ENCODE results near the gene PACRG.
A peak's percentile ranks its signal among the peaks of the same experiment; 100 is the strongest.
"Not testable (repeated sequence)": the region's sequence is repeated elsewhere in the genome, so short reads cannot be mapped to it uniquely, and the experiment has no call there.

The PACRG gene

DNA sequence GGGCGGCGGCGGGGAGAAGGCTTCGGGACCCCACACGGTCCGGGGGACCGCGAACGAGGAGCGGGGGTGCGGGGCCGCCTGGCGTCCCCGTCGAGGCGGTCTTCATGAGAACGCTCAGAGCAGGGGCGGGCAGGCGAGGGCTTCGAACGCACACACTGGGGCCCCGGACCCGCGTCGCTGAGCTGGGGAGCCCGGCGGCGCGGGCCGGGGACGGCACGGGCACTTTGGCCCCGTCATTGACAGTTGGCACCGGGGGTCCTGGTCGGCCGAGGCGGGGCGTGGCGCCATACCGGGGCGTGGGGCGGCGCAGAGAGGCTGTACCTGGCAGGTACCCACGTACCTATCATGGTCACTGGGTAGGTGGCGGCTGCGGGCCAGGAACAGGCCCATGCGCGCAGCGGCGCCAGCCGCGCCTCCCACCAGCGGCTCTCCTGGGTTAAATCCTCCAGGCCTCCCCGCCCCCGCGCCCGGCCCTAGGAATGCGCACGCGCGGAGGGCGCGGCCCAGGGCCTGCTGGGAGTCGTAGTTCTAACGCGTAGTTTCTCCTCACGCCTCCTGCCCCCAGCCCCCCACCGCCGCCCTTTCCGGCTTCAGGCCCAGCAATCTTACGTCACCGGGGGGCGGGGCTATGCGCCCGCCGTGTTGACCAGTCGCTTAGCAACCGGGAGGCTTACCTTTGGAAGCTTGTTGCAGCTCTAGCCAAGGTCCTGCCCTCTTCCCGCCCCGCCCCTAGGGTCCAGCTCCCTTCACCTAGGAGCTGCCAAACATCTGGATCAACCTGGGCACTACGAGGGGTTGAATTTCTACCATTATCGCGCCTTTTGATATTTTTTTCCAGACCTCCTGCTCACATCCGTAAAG is at the start of gene PACRG, which contains the start of gene PRKN:
Gene PACRG, plus strand, starts transcription at position 653 of the 861 bp plus-strand sequence.
Gene PRKN, minus strand, starts transcription at position 445 of the 861 bp plus-strand sequence.
- peak; percentile 87 for DNase-seq

DNA sequence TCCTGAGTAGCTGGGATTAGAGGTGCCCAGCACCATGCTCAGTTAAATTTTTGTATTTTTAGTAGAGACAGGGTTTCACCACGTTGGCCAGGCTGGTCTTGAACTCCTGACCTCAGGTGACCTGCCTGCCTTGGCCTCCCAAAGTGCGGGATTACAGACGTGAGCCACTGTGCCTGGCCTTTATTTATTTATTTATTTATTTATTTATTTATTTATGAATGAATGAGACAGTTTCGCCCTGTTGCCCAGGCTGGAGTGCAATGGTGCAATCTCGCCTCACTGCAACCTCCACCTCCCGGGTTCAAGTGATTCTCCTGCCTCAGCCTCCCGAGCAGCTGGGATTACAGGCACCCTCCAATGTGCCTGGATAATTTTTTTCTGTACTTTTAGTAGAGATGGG is 48.9 kb upstream of the PACRG start:
- DNase-seq: not testable (repeated sequence)

DNA sequence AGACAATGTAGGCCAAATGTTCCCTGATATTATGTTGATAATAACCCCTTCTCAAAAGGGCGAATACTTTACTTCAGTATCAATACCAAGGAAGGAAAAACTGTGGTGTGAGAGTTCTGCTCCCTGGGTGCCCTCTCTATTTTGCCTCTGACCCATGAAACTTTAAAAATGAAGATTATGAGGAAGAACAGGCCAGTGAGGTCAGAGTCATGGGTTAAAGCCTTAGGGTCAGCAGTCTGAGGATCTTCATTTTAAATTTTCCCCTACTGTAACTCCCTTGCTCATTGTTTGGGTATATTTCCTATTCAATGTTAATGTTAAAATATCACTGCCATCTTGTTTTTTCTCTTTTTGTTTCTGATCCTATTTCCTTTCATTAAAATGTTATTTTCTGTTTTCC is 48.1 kb upstream of the PACRG start:
- no peak for DNase-seq

DNA sequence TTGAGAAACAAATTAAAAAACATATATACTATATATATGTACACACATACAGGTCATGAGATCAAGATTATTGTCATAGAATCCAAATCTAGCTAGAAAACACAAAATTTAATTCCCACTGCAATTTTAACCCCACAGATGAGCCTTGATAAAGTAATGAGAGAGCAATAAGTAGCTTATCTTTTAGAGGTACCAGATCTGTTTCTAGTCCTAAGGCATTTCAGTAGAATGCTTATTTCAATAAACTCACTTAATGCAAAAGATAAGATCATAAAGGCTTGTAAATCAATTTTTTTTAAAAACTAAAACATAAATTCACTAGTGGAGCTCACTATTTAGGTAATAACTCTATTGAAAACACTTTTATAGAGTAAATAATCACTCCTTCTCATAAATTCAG is 47.4 kb upstream of the PACRG start:
- no peak for DNase-seq

DNA sequence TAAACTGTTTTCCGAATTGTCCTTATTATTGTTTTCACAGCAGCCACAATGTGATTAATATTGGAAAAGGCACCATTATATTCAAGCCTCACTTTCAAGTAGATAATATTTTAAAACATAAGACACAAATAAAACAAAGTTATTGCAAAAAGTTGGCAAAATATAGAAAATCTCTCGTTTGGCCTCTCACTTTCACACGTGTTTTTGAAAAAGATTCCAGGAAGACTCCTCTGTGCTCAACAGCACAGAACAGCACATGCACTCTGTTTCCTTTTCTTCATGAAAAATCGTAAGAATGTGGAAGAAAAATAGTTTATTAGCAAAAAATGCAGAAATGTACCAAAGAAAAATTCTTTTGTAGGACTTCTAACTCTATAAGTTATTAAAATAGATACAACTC is 46.9 kb upstream of the PACRG start:
- no peak for DNase-seq

DNA sequence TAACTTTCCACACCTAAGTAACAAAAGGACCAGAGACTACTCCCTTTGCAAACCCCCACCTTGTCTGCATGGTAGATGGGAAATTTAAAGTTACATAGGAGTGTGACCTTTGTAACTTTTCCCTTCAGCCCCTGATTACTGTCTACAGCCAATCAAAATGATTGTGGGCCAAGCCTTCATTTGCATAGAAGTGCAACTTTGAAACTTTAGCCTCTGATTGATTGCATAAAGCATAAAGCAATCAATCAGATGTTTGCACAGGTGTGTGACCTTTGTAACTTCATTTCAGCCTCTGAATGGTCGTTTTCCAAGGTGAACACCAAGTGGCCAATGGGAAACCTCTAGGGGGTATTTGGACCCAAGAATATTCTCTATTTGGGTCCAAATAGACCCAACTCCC is 46.3 kb upstream of the PACRG start:
- DNase-seq: no peak

DNA sequence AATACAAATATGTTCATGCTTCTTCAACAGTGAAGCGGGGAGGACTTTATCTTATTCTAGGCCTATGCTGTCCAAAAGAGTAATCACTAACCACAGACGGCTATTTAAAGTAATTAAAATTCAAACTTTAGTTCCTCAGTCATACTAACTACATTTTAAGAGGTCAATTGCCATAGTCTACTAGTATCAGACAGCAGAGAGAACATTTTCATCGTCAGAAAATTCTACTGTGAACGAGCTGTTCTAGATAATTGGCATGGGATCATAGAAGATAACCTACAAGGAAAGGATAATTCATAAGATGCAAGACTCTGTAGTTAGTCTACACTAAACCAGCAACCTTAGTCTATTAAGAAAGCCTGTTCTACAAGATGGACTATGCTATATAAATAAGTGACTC is 44.6 kb upstream of the PACRG start:
- no peak for DNase-seq

DNA sequence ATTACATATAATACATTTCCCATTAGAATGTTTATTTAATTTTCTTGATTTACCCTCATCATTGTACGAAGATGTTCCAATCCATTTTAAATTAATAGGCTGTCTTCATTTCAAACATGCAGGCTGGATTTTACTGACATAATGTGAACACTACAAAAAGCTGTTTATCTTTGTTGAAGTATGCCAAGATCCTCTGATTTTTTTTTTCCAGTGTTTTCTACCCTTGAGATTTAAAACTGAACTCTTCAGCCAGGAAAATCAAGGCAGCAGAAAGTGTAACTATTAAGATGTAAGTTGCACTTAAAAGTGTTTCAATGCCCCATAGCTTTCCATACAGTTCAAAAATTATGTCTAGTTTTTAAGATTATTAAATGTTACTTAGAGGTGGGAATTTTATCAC is 43.7 kb upstream of the PACRG start:
- DNase-seq: no peak

DNA sequence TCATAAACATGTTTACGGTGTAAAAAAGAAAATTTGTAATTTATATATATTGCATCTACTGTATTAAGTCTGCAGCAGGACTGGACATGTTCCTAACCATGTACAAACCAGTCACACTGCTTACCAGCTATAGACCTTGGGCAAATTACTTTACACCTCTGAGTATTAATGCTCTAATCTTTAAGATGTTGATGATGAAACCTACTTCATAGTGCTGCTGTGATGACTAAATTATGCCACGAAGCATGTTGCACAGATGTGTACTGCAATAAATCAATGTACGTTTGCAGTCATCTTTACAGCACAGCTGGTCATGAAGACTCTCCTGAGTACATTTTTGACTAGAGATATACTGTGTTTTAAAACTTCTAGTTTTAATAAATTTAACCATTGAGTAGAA is 42.8 kb upstream of the PACRG start:
- DNase-seq: no peak

DNA sequence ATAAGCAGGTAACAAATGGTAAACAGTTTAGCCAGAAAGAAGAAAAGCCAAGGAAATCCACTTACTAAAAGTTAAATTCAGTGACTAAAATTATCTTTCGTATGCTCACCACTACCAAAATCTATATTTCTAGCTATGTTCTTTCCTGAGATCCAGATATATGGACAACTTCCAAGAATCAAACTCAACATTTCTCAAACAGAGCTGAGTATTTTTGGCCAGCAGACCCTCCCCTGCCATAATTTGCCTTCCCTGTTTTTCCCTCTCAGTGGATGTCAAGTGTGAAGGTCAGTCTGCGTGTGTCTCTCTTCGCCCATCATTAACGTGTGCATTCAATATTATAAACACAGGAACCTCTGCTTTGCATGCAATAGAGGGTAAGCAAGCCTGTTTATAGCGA is 42.2 kb upstream of the PACRG start:
- DNase-seq: no peak

DNA sequence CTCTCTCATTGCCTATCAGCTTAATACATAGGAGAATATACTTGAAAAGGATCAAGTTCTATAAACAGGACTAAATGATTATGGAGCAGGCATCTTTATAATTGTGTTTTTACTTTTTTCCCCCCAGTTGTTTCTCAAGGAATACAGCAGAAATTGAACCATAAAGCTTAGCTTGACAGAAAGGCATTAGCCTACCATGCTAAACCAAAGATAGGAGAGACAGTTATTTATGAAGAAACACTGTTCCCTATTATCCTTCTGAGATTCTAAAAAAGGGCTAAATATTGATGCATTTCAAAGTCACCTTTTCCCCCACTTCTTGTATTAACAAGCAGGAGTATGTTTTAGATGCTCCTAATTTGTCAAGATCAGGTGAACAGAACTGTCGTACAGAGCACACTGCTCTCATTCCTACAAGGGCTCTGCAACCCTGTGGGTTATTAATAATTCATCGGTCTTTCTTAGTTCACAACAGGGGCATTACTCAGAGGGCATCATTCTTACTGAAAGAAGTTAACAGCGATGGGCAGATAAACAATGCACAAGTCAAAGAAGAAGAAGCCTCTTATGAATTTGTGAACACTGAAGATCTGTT is 38.9 kb upstream of the PACRG start:
- no peak for DNase-seq

DNA sequence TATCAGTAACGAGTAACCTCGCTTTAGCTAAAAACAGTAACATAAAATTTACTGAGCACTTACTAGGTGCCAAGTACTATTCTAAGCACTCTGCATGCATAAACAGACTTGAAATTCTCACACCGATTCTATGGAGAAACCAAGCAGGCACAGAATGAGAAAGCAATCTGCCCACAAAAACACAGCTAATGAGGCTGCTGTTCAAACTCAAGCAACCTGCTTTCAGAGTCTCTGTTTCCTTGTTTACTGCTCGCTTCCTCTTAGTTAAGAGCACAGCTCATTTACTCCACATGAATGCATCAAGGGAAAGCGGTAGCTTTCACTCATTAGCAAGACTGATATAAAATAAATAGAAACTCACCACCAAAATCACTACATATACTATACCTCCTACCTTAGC is 37.6 kb upstream of the PACRG start:
- DNase-seq: no peak

DNA sequence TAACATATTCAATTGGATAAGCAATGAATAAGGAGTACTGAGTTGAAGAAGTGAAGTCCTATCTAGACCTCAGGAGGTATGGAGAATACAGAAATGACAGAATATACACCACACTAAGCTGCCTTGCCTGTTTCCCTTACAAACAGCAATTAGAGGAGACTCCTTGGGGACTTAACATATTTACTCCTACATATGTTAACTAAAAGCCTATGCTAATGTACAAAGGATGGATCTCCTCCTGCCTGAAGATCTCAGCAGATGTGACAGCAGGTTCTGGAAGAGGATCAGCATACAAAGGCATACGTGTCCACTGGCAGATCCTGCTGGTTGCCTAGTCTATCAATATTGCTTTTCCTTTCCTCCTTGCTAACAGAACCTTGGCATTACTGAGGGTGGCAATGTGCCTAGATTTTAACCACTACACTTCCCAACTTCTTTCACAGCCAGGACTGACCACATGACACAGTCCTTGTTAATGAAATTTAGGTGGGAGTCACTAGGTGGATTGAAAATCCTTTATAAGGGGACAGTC is 29.8 kb upstream of the PACRG start:
- DNase-seq: no peak

DNA sequence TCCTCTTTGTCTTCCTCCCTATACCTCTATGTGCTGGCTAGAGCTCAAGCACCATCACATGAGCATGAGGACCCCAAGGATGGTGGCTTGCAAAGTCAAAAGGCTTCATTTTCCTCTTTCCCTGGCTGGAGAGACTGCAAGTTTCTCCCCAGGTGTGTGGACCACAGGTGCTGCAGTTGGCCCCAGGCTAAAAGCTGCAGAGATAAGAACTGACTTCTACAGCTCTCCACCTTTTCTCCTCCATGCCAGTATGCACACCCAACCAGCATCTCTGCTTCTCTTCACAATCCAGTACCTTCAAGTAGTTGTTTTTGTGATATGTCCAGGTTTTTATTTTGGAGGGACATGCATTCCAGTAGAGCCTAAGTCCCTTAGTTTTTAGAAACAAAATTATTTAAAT is 29.3 kb upstream of the PACRG start:
- DNase-seq: no peak

DNA sequence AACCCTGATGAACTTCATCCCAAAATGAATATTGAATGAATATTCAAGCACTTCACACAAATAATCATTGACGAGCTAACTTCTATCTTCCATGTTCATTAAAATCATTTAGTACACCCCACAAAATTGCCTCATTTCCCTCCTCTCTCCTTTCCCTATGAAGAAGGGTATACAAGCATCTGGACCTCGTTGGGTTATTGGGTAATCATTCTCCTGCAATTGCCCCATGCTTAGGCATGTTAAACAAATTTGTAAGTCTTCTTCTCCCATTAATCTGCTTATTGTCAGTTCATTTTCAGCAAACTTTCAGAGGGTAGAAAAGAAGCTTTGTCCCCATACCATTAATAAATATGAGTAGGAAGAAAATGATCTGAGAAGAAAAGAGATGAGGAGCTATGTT is 27.8 kb upstream of the PACRG start:
- no peak for DNase-seq

DNA sequence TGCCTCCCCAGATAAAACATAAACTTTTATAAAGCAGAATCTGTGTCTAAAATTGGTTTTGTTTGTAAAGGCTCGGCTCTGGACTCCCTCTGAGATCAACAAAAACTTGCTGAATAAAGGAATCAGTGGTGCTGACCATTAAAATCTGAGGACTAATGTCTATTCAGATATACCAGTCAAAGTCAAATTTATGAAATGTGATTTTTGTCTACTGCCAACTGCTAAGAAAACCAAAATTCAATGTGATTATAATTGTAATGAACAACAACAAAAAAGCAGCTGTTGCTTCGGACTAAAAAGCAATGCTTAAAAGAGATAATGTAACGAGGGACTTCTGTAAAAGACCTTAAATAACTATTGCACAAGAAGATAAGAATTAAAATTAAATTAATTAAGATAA is 26.8 kb upstream of the PACRG start:
- no peak for DNase-seq

DNA sequence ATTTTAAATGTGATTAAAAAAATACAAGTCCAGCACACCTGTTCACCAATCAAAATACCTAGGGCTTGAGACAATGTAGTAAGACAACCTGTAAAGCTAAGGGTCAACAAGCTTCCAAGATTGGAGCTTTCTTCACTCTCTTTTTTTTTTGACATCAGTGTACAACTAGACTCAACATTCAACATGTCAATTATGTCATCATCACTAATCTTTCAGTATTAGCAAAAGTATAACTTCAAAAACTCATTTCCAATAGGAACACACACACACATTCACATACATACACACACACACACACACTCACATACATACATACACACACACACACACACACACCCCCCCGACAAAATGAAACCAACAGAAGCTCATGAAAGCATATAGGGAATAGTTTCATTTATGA is 26.2 kb upstream of the PACRG start:
- DNase-seq: no peak

DNA sequence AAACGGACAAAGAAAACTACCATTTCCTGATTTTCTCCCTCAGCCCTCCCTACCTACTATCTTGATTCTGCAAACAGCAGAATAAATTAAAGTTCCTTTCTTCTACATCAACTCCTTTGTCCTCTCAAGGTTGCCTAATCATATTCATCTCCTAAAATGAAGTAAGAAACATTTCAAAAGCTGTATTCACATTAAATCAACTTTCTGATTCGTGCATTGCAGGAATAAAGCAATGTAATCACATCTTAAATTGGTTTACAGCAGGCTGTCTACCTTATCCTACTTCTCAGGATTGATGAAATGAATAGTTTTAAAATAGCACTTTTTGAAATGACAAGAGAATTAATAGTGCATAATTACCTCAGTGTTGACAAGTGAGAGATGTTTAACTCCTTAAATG is 25.3 kb upstream of the PACRG start:
- DNase-seq: no peak

DNA sequence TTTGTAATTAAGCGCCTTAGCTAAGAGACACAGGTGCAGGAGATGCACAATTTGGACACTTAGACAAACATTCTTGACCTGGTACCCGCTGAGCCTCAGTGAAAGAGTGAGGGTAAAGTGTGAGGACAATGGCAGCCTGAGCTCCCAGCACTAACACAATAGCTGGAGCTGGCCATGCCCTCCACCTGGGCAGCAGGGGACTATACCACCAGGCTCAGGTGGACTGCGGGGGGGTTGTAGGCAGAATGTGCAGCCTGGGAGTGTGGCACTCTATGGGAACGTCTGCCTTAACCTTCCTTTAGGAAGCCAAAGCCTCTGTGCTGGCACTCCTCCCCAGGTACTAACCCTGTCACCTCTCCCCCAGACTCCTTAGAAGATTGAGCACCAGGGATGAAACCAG is 23.8 kb upstream of the PACRG start:
- DNase-seq: no peak

DNA sequence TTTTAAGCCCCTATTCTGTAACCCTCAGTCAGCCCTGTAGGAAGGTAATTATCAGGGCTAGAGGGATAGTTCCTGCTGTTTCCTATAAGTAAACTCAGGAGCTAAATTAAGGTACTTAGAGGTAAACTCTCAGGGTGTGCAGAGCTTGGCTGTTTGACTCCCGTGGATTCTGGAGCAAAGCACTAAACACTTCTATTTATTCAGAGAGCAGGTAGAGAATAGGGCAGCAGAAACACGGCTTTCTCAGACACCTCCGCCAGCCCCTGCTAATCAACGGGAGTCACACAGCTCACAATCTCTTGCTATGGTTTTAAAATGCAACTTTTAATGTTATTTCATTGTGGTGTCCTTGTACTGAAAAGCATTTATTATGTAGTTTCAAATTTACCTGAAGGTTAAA is 22.0 kb upstream of the PACRG start:
- DNase-seq: peak; percentile 71

DNA sequence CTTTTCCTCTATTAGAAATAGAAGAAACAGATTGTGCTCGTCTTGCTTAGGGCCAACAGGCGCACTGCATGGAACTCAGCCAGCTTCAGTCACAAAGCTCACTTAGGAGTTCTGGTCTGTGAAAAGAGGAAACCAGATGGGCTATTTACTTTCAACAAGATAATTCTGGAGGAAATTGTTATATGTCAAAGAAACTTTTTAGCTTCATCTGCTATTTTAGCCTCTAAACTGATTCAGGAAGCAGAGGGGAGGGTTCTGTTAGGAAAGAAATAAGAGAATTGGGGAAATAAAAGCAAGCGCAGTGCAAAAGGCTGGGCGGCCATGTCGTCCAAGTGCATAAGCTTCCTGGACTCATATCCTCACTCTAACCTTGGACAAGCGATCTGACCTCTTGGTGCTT is 21.5 kb upstream of the PACRG start:
- DNase-seq: peak; percentile 17

DNA sequence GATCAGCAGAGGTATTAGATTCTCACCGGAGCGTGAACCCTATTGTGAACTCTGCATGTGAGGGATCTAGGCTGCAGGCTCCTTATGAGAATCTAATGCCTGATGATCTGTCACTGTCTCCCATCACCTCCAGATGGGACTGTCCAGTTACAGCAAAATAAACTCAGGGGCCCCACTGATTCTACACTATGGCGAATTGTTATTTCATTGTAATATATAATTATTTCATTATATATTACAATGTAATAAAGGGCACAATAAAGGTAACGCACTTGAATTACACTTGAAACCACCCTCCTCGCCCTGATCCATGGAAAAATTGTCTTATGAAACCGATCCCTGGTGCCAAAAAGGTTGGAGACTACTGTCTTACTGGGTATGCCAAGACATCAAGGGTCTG is 18.8 kb upstream of the PACRG start:
- DNase-seq: no peak

DNA sequence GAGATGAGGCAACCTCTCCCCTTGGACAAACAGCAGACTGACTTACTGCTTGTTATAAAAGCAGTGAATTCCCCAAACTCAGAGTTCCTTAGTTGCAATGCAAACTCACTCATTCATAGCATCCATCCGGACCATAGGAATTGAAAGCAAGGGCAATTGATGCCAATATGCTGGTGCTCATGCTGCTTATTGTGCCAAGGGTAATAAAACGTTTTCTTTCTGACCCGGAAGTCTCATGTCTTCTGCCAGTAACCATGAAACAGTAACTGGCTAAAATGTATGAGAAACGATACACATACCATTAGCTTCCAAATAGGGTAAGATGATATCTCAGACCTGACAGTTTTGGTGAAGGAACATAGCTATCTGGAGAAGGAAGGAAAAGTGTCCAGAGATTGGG is 18.3 kb upstream of the PACRG start:
- DNase-seq: no peak

DNA sequence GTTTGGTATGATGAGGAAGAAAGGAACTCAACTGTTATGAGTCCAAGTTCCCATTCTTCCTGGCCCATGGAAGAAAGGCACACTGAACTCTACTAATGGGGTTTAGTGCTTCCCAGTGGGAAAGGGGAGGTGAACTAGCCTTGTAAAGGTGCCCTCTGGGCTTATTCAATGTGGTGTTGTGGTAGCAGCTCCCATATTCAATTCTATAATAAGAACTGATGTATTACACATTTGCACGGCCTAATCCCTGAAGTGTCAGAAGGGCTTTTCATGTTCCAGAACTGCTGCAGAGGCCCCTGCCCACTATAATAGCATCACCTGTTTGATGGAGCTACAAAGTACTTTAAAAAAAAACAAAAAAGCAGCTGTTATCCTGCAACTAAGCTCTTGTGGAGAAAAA is 17.4 kb upstream of the PACRG start:
- no peak for DNase-seq

DNA sequence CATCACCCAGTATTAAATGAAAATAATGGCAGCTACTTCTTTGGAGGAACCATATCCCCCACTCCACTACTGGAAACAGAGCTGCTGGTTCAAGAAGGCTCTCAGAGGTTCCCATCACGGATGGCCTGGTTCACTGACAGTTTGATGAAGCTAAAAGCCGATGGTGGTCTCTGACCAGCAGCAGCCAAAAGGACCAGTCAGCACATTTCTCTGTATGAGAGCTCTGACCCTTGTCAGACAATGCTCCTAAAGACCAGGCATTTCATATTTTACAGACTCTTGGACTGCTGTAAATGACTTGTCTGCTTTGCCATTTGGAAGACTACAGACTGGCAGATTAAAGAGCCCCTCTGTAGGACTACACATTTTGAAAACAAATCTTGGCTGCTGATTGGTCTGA is 16.8 kb upstream of the PACRG start:
- no peak for DNase-seq

Measured in NCI-H2227 treated with DMSO at 0.1 percent for 48 hours (cell line).